Germinal center (tissue), 1 donor: Measurements from ENCODE around the gene GLIS1.
A peak's percentile ranks its signal among the peaks of the same experiment; 100 is the strongest.

Experiments used
- DNase-seq: peaks from one replicate; pipeline ENCODE4 v3.0.0; 2012; ENCODE audit warnings: mixed read lengths, low spot score

GLIS1 gene

DNA sequence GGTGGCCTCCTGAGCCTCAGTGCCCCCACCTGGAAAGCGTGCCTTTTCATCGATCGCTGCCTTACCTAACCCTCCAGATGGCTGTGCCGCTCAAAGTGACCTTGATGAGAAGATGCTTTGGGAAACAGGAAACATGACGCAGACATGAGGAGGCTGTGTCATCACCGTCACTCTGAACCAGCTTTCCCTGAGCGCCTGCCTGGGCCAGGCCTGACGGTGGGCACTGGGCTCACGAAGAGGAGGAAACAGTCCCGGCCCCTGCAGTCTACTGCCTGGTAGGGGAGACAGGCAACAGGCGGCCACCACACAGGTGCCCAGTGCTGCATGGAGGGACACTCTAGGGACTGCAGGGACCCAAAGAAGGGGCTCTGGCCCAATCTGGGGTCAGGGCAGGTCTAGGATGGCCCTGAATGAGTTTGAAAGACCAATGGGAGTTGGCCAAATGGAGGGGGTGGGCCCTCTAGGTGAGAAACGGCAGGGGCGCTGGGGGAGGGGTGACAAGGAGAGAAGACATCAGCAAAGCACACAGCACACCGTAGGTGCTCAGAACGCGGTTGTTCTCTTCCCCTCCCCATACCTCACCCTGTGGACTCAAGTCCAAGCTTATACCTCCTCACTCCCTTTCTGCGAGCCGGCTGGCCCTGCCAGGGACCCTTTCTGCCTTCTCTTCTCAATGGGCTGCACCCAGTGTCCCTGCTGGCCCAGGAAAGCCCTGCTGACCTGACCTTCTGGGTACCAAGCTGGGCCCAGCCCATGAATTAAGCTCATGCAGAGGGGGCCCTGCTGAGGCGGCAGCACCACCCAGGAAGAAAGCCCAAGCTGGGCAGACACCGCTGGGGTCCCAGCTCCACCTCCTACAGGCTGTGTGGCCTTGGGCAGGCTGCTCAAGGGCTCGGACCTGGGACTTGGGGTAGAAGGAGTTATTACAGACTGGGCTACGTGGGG is 44.9 kb downstream of the GLIS1 start:
- DNase-seq = no peak

DNA sequence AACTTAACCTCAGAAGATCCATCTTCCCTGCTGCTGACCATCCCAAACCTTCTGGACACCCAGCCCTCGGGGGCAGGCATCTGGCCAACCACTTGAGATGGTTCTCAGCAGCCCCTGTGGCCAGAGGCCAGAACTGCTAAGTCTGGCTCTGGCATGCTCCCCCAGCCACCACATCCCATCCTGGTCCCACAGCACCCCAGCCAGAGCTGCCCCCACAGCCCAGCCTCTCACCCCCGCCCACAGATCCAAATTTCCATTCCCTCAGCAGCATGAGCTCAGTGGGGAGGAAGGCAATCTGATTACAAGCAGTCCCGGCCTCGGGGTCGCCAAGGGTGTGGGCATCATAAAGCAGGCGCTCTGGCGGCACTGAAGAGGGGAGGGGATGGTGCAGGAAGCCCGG is 45.6 kb downstream of the GLIS1 start:
- DNase-seq = no peak

DNA sequence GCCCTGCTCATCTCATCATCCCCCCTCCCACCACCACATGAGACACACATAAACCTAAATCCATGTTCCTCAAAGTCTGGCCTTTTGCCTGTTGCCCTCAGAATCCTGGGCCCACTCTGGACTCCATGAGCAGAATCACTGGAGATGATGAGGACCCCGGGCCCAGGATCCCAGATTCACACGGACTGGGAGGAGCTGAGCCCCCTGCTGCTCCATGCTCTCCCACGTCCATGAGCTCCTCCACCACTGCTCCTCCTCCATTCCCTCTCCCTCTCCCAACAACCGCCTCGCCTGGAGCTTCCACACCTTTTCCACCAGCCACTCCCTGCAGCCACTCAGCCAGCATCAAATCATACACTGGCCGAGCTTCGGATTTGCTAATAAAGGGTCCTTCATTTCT is 47.6 kb downstream of the GLIS1 start:
- no peak for DNase-seq

DNA sequence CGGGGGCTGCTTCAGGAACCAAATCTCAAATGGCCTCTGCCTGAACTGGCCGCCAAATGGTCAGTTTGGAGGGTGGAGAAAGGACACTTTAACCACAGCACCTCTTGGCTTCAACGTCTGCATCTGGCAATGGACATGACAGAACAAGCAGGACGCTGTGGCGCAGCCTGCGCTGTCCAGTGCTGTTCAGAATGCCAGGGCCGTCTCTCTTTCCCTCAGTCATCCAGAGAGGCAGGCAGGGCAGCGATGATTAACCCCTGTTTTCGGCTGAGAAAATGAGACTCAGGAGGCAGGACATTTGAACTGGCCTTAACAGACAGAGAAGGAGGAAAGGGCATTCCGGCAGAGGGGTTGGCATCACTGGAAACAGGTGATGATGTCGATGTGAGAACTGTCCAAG is 48.6 kb downstream of the GLIS1 start:
- DNase-seq = no peak

DNA sequence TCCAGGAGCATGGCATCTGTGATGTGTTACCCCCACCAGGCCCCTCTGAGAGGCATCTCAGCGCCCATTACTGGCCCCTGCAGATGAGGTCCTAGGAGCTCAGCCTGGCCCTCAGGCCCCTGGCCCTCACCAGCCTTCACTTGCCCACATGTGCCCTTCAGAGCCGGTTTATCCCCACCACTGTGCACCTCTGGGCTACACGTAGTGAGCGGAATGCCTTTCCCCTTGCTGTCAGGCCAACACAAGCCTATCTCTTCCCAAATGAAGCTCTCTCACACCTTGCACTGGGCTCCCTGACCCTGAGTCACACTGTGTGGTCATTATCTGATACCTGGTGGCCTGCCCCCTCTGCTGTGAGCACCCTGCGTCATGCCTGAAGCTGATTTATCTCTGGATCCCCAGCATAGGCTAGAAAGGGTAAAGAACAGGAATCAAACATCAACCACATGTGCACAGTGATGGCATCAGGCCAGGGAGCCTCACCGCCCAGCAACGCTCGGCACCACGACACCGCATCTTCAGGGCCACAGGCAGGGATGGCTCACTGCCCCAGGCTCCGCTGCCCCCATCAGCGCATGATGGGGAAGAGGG is 49.1 kb downstream of the GLIS1 start:
- DNase-seq = no peak

DNA sequence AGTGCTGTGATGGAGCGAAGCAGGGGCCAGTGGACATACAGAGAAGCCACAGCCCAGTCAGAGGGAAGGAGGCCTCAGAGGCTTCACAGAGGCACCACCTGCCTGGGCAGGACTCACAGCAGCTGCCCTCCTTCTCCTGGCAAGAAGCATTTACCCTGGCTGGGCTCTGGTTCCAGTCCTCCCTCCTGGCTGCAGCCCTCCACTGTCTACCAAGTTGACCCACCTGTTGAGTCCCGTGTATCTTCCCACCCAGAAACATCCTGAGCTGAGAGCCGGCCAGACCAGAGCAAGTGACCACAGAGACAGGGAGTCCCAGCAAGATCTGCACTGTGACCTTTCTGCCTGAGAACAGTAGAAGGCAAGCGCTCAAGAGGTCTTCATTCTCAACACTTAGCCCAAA is 49.7 kb downstream of the GLIS1 start:
- DNase-seq = no peak

DNA sequence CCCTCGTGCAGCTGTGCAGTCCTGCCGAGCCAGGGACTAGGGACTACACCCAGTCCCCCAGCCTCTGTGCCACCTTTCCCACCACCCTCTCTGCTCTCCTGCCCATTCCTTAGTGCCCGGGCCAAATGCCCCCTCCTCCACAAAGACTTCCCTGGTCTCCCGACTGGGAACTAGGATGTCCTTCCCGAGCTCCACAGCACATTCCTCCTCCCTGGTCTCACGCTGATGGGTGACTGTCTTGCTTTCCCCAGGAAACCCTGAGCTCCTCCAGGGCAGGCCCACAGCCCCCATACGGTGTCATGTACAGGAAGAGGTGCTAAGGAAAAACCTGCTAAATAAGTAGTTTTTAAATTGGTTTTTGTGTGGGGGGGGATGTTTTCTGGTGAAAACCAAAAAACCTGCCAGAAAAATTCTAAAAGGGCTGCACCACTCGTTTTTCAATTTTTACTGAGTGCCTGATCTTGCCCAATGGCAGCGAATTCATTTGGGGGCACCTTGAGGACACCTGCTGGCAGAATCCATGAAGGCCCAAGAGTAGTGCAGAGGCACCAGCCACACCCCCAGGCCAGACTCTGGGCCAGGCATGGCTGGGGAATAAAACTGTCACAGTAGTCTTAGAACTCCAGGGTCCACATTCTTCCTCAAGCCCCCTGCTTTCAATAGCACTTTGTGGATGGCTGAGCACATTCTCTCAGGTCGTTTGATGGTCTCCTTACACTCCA is 50.4 kb downstream of the GLIS1 start:
- DNase-seq = no peak

DNA sequence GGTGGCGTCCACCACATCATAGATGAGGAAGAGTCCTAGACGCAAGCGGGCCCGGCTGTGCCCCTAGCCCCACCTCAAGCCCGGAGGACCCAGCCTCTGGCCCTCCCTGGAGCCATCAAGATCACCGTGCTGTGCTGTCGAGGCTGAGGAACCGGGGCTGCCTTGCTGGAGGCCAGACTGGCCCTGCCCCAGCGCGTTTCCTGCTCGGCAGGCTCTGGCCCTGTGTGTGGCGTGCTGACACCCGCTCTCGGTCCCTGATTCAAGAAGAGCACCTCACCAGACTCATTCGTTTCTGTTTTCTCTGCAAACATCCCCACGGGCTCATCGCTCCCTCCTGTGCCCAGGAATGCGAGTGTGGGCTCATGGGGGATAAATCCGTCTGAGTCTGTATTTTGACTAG is 51.1 kb downstream of the GLIS1 start:
- no peak for DNase-seq

DNA sequence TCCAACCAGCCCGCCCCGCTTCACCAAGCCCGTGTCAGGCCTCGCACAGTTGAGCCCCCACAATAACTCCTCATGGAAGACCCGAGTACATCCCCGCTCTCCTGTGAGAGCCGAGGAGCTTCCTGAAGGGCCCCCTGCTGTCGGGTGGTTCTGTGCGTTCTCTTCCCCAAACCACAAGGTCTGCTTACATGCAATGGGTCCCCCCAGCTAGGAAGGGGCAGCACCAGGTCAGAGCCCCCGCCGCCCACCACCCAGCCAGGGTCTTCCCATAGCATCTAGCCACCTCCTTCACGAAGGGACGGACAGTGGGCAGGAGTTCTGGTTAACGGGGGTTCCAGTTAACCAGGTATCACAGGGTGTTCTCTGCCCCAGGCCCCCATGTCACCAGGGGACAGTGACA is 51.5 kb downstream of the GLIS1 start:
- DNase-seq = no peak

DNA sequence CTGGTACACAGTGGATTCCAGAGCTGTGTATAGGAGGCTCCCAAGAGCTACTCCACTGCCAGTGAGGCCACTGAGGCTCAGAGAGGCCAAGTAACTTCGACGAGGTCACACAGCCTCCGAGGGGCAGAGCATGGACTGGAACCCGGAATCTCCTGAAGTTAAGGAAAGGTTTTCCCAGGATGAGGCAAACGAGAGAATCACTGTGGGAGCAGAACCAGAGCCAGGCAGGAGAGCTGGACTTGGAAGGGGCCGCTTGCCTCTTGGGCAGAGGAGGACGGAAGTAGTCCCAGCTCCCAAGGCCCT is 52.0 kb downstream of the GLIS1 start:
- DNase-seq = no peak

DNA sequence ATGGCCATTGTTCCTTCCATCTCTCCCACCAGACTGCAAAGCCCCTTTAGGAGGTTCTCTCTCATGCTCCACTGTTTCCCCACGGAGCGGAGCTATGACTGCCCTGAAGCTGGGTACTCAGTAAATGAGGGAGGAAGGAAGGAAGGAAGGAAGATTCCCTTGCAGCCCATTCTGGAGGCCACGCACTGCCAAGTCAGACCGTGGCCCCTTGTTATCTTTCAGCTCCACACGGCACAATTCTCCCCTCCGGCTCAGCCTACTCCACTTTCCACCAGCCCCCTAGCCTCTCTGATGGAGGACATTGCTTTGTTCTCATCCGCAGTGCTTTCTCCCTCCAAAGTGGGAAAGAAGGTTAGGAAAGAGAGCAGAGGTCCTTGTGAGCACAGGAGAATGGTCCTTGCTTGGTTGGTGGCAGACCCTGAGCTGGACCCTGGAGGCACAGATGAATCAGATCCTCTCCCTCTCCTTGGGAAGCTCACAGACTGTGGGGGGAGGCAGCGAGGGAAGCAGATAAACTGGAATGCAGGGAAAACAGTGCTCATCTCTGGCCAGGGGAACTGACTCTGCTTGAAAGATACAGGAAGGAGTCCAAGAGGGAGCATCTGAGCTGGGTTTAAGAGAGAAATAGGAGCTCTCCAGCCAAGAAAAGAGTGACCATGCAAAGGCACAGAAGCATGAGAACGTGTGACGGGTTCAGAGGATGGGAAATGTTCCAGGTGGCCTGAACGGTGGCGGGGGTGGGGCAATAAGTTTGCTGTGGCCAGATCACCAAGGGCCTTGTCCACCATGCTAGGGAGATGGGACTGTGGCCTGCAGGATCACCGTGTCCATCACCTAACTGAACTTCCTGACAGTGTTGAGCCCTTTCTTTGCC is 52.6 kb downstream of the GLIS1 start:
- DNase-seq = no peak

DNA sequence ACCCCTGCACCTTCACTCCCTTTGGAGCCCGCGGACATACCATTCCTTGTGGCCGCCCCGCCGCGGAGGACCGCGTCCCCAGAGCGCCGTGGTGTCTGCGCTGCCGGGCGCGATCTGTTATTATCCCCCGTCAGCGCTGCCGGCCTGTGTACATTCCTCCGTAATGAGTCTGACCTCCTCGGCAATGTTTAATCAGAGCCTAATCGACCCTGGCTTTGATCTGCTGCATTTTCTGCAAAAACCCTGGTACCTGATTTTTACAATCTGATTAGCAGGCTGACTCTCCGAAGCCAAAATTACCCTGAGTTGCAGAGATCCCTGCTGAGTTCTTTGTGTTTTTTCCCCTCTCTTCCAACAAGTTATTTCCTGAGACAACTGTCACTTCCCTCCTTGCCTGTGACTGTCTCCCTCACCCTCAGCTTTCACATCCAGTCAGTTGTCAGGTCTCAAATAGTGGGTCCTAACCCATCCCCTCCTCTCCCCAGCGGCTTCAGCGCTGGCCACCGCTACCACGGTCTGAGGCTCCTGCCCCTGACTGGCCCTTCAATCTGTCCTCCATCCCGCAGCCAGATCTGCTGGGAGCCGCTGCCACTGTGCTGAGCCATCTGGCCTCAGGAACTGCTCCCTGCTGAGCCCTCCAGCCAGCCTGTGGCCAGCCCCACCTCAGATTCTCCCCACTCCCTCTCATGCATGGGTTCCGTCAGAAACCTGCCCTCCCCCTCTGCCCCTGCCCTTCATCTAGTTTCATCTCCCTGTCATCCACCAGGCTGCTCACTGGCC is 53.5 kb downstream of the GLIS1 start:
- no peak for DNase-seq

DNA sequence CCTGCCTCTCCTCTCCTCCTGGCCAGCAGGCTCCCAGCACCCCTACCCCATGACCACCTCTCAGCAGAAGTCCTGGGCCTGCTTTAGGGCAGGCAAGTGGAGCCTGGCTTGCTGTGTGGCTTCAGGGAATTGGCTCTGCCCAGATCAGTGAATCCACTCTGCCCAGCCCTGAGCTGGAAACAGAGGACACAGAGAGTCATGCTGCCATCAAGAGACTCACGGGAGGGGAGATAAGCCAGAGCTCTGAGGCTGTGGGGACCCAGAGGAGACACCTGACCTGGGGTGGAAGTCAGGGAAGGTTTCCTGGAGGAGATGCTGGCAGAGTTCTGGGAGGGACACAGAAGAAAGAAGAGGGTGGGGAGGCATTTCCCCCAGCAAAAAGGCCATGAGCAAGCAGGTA is 54.2 kb downstream of the GLIS1 start:
- no peak for DNase-seq

DNA sequence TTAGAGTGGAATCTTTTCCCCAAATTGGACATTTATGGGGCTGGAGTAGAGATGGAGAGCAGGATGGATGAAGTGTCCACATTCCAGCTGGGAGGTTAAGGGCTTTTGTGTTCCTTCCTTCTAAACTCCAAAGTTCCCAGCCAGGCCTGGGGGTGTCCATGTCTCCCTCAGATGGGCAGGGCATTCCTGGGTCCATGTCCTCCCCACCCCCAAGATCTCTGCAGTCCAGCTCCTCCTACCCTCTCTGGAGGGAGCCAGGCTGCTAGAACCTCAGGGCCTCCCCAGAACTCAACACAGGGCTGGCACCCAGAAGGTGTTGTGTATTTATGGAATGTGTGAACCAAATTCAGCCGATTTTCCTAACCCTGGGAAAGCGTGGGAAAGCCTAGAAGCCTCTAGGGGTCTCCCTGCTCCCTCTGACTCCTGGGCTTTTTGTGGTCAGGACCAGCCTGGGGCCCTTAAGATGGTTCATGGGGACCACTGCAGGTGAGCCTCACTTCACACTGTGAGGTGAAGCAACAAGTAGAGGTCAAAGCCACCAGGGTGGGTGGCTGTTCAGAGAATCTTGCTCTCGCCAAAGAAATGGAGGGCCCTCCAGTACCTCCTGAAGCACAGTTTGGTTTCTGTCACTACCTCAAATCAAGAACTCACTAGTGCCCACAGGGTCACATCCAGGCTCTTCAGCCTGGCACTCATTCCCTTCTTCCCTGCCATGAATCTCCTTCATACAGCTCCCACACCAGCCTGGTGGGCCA is 54.8 kb downstream of the GLIS1 start:
- no peak for DNase-seq

DNA sequence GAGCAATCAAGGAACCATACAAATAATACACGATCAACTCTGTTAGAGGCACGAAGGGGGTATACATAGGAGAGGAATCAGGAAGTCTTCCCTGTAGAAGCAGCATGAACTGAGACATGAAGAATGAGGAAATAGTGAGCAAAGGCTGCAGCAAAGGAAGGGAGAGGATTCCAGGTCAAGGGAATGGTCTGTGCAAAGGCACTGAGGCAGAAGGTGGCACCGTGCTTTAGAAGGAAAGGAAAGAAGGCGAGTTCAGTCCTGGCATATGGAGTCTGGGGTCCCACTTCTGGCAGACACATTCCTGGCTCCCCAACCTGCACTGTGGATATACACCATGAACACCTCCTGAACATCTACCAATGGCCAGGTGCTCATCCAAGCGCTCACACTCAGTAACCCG is 56.1 kb downstream of the GLIS1 start:
- DNase-seq = no peak

DNA sequence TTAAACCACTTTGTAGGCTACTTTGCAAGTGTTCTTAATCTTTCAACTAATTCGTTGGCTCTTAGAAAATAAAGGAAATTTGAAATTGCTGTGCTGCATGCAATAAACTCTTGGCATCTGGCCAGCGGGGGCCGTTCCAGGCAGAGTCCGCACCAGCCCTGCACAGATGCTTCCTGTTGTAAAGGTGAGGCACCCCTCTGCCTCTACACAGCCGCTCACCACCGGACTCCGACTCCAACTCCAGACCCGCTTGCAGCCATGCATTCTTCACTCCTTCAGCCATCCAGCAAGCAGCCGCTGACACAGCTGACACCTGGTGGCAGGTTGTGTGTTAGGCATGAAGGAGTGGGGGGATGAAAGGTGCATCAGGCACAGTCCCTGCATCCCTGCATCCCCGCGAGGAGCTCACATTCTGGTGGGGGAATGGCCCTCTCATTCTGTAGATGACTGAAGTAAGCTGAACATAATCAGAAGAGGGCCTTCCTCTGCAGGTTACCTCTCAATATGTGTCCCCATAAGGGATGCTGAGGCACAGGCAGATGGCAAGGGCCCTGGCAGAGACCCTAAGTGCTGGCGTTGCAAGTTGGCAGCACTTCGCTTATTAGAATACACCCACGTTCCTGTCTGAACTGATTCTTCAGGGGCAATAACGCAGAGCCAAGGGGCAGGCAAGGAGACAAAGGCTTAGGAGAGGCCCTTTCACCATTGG is 56.8 kb downstream of the GLIS1 start:
- DNase-seq = peak; percentile 34

DNA sequence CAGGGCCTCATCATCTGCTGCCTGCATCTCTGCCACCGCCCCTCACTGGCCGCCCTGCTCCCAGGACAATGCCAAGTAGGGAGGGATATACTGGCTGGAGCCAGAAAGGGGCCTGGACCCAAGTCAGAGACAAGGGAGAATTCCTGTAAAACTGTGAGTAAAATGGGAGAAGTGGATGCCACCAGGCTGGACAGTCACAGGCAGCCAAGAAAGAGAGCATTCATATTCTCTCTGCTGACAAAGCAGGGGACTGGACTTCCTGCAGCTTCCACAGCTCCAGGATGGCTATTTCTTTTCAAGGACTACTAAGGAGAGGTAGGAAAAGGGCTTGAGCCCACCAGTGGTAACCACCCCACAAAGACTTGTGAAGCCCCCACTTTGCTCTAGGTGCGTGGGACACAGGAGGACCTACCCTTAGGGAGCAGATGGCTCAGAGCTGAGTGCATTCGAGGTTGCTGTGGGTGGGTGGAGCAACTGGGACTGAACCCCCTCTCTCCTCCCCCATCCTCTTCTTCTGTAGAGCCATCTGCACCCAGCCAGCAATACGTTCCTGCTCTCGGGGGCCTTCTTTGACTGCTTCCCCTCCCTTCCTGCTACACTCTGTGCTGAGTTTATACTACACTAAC is 57.5 kb downstream of the GLIS1 start:
- no peak for DNase-seq

DNA sequence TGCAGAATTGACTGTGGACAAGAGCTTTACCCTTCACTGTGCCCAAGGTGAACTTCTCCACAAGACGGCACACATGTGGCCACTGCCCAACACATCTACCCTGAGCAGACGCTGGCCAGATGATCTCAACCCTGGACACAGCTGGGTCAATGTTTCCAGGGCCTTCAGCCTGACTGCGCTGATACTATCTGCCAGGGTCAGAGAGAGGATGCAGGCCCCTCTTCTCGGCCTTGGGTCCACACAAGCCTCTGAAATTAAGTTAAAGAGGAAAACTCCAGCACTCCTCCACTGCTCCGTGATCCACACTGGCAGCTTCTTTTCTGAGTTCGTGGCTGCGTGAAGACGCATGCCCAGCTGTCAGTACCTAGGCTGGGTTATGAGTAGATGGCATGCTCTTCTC is 58.1 kb downstream of the GLIS1 start:
- DNase-seq = no peak

DNA sequence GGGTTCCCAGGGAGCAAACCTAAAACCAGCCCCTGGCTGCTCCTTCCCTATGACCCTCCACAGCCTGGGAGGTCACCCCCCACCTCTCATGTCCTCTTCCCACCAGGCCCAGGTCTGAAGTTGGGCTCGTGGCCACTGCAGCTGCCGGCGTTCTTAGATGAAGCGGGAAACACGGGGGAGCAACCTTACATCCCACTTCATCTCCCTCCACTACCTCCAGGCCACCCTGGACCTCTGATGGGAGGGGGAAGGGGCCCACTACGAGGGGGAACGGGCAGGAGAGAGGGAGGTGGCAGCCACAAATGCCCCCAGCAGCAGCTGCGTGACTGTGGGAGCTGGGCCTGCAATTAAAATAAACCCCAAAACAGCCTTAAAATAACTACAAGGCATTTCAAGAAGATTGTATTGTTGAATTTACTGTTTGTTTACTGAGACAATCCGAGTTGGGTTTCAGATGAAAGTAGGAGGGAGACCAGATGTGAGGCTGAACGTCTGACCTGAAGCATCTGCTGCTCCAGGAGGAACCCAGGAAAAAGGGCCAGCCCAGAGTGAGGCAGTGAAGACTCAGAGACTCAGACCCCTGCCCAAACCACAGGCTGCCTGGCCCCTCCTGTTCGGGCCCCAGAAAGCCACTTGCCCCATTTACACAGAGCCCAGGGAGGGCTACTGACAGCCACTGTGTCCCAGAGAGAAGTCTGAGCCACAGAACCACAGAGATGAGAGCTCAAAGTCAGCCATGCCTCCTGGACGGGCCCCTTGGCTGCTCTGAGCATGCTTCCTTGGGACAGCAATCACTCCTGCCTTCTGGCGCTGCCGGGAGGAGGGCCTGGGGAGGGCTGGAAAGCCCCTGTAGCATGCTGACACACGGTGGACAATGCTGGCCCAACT is 59.8 kb downstream of the GLIS1 start:
- DNase-seq = no peak
